GM10266 (cell line): ENCODE data around the gene MYO18A.
"Not testable (repeated sequence)": the region's sequence is repeated elsewhere in the genome, so short reads cannot be mapped to it uniquely, and the experiment has no call there.

ENCODE experiments used
- DNase-seq: peaks from one replicate; pipeline ENCODE4 v3.0.0; 2012; ENCODE audit errors: extremely low spot score
- CTCF ChIP-seq: IDR thresholded peaks from 2 replicates; pipeline ENCODE4 v1.5.1; 2012; ENCODE audit warnings: mild to moderate bottlenecking, low read depth; ENCODE audit not compliant: control insufficient read depth, insufficient read depth; ENCODE audit errors: missing control alignments

Gene MYO18A

DNA sequence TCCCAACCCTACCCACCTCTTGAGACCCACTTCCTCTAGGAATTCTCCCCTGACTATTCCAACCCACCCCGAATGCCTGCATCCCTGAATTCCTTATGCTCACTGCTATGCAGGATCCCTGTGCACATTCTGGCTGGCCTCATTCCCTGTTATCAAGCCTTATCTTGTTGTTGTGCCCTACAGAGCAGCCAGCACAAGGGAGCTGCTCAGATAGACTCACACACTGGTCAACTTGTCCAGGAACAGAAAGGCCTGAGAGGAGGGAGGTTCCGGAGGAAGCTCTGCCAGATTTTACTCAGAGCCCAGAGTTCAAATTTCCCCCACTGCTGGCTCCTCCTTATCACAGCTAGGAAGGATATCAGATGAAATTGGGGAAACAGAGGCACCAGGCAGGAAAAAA lies 24.8 kb upstream of the MYO18A start:
- no peak for DNase-seq
- no peak for TF ChIP-seq CTCF

- DNase-seq: not testable (repeated sequence)
Measured at GRCh38 chr17:29204068-29204804, 24.0 kb upstream of the MYO18A start.

DNA sequence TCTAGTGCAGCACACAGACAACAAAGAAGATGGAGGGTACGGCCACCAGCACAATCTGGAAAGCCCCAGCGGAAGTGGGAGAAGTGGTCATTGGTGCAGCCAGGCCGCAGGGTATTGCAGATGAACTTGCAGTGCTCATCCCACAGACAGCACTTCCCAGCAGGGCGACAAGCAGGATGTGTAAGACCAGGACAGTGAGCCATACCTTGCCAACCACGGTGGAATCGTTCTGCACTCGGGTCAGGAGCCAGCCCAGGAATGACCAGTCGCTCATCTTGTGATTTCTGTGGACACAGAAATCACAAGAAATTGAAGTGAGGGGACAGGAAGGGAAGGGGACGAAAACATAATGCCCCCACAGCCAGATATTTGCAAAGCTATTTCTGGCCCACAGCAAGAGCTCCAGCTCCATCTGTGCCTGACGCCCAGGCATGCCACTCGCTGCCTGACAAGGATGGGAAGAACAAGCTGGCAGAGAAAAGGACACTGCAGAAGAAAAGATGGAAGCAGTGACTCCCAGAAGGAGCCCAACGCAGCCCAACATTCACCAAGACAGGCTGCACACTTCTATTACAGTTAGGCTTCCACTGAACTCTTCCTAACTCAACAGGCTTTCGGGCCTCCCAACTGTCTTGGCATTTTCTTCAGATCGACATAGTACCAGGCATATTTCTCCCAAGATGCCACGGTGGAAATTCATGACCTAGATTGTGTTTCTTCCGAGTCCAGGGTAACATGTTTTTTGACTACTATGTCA lies 17.5 kb upstream of the MYO18A start:
- TF ChIP-seq CTCF: no peak
- DNase-seq: no peak

DNA sequence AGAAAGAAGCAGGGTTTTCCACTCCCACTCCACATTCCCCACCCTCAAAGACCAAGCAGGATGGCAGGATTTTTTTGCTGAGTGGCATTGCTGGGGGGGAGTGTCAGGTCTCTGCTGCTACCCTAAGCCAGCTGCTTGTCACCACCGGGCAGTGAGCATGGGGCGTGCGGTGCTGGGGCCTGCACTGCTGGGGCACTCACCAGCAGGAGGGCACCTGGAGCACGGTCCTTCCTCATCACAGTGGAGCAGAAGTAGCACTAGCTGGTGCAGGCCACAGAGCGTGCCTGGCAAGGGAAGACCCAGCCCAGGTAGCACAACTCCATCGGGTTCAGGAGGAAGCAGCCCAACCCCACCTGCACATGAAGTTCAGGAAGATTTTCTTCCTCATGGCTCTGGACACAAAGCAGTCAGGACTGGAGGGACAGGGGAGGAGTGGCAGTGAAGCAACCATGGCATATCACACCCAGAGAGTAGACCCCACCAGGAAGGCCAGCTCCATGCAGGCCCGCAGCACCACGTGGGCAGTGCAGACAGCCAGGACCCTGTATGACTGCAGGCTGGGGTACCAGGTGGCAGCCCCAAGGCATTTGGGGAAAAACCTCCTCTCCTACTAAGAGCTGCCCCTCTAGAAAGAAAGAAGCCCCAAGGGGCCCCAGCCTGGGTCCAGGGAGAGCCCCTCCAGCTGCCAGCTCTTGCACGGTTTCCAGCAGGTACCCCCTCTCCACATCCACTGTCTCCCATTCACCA lies 16.7 kb upstream of the MYO18A start:
- no peak for TF ChIP-seq CTCF
- DNase-seq: no peak

DNA sequence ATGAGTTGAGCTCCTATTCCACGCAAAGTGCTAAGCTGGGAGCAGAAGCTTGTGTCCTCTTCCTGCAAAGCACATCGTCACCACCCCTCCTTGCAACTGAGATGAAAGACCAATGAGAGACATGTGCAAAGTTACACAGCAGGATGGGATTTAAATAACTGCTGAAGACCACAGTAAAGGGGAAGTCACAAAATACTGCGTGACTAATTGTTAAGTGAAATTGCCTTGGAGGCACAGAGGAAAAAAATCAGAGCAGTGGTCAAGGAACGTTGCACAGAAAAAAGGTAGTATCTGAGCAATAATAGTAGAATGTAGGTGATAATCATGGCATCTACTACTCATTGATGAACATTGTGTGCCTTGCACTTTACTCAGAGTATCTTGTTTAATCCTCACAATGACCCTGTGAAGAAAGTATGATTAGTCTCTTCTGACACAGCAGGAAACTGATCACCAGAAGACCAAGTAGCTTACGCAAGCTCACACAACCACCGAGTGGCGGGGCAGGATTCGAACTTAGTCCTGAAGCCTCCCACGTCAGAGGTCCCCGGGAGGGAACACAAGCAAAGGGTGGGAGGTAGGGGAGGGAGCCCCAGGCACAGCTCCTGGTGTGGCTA lies 15.4 kb upstream of the MYO18A start:
- no peak for TF ChIP-seq CTCF

DNA sequence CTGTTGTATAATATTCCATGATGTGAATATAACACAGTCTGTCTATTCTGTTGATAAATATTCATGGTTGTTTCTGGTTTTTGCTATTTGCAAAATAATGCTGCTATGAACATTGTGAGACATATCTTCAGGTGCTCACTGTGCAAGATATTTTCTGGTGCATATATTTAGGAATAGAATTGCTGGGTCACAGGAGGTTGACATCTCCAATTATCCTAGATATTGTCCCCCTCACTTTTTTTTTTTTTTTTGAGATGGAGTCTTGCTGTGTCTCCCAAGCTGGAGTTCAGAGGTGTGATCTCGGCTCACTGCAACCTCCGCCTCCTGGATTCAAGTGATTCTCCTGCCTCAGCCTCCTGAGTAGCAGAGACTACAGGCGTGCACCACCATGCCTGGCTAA lies 14.5 kb upstream of the MYO18A start:
- TF ChIP-seq CTCF: no peak

More for the DNA sequence above, 15.4 kb upstream of the MYO18A start:
- DNase-seq: peak; percentile 57

GRCh38 chr17:29193146-29193545 lies 12.9 kb upstream of the MYO18A start:
- TF ChIP-seq CTCF: no peak
- DNase-seq: no peak

More for the DNA sequence above, 14.5 kb upstream of the MYO18A start:
- no peak for DNase-seq
